ENCODE measurements around the gene MYO16. TPM values are rescaled to one million over a fixed set of nuclear protein-coding genes. Genes with fewer than 3 reads are reported as not detected.
"Not testable (repeated sequence)": the region's sequence is repeated elsewhere in the genome, so short reads cannot be mapped to it uniquely, and the experiment has no call there.

Gene MYO16
- total and polyA plus RNA-seq, 2 of the 4 experiments (the other 2 are of a cell fraction) = under 0.01 to 0.03 TPM

GRCh38 chr13:108781312-108781711, 151.9 kb downstream of the MYO16 start:
- POLR2A ChIA-PET (ENCODE audit: unreplicated experiment) = no interaction called here

GRCh38 chr13:108782480-108782879, 153.1 kb downstream of the MYO16 start:
- H3K23ac ChIP-seq (ENCODE audit: low read depth, low read length); H4K91ac ChIP-seq (ENCODE audit: insufficient read depth, low read depth, low read length); H2AK9ac ChIP-seq (replicated peaks; ENCODE audit: low read depth, low read length, poor library complexity); H3K4ac ChIP-seq (ENCODE audit: low read depth, low read length); H3K14ac ChIP-seq (replicated peaks; ENCODE audit: low read depth, low read length); H3K4me3 ChIP-seq (ENCODE audit: insufficient read depth, low read depth, low read length); H3K9me3 ChIP-seq (ENCODE audit: control insufficient read depth, insufficient read depth, low read length); H4K5ac ChIP-seq (ENCODE audit: low read depth, low read length); H3K56ac ChIP-seq (ENCODE audit: extremely low read depth, insufficient read depth, low read length); H2BK5ac ChIP-seq (ENCODE audit: low read depth, low read length, poor library complexity, severe bottlenecking); intact Hi-C loops (cut with micrococcal nuclease); H3K27ac ChIP-seq (ENCODE audit: insufficient read depth, low read length); POLR2A ChIA-PET (ENCODE audit: unreplicated experiment); in situ Hi-C loops (cut with MboI; ENCODE audit: low sequenced_read_pairs); H2AFZ ChIP-seq (replicated peaks; ENCODE audit: low read length, poor library complexity); H4K8ac ChIP-seq (ENCODE audit: low read depth in 2 of 2, low read length in 2 of 2); H4K20me1 ChIP-seq (ENCODE audit: insufficient read depth, low read length); H2BK120ac ChIP-seq (ENCODE audit: low read depth, low read length); CTCF ChIA-PET; H3K9ac ChIP-seq (ENCODE audit: low read depth, low read length); H2BK20ac ChIP-seq (ENCODE audit: low read depth, low read length); H2BK15ac ChIP-seq (ENCODE audit: low read depth, low read length); BruUV-seq (replicated peaks); ATAC-seq (ENCODE audit: low read depth); H2AK5ac ChIP-seq (ENCODE audit: low read depth, low read length); H3K9me1 ChIP-seq (ENCODE audit: insufficient read depth, low read length); H3K36me3 ChIP-seq (ENCODE audit: control insufficient read depth, insufficient read depth, low read length); dilution Hi-C loops (cut with HindIII; ENCODE audit: low sequenced_read_pairs, unreplicated experiment); DNase-seq; H3K79me1 ChIP-seq (ENCODE audit: low read depth in 1 of 2, low read length in 2 of 2); H3K4me2 ChIP-seq (ENCODE audit: low read depth, low read length); H3K18ac ChIP-seq (ENCODE audit: low read depth, low read length); H3K27me3 ChIP-seq (ENCODE audit: control insufficient read depth, insufficient read depth, low read length); H3K4me1 ChIP-seq (ENCODE audit: control insufficient read depth, insufficient read depth, low read length): not testable (repeated sequence)
- WGBS, 2 experiments (ENCODE audit: extremely low coverage in 2 of 2, insufficient read length in 1 of 2) = 60% methylated on average over 1 of the region's 2 CpGs; no CpG with 5 or more reads in 1 of the 2 experiments

More at GRCh38 chr13:108781312-108781711, 151.9 kb downstream of the MYO16 start:
- Histone ChIP-seq H4K91ac (ENCODE audit: insufficient read depth, low read depth, low read length) (no peak overlapping the region), H3K56ac (ENCODE audit: extremely low read depth, insufficient read depth, low read length) (no peak overlapping the region), H3K36me3 (ENCODE audit: control insufficient read depth, insufficient read depth, low read length) (no peaks in the 10 kb centered on the region), H3K27ac (ENCODE audit: insufficient read depth, low read length) (no peak overlapping the region), H3K27me3 (ENCODE audit: control insufficient read depth, insufficient read depth, low read length) (no peaks in the 10 kb centered on the region), H3K79me1 (ENCODE audit: low read depth in 1 of 2, low read length in 2 of 2) (no peaks in the 10 kb centered on the region), H3K4me1 (ENCODE audit: control insufficient read depth, insufficient read depth, low read length) (peaks cover 3% of the 10 kb centered on the region), H2BK5ac (ENCODE audit: low read depth, low read length, poor library complexity, severe bottlenecking) (no peak overlapping the region), H2BK15ac (ENCODE audit: low read depth, low read length) (no peak overlapping the region), H4K20me1 (ENCODE audit: insufficient read depth, low read length) (no peaks in the 10 kb centered on the region), H3K14ac (replicated peaks; ENCODE audit: low read depth, low read length) (no peak overlapping the region), H3K9me3 (ENCODE audit: control insufficient read depth, insufficient read depth, low read length) (0 out of 2 replicates have a peak, but pooled peaks cover 1% of the 10 kb centered on the region), H2AK9ac (replicated peaks; ENCODE audit: low read depth, low read length, poor library complexity) (no peak overlapping the region), H3K9ac (ENCODE audit: low read depth, low read length) (no peak overlapping the region), H3K4ac (ENCODE audit: low read depth, low read length) (no peak overlapping the region), H3K9me1 (ENCODE audit: insufficient read depth, low read length) (no peaks in the 10 kb centered on the region), H2AFZ (replicated peaks; ENCODE audit: low read length, poor library complexity) (no peak overlapping the region), H3K4me3 (ENCODE audit: insufficient read depth, low read depth, low read length) (no peak overlapping the region), H3K23ac (ENCODE audit: low read depth, low read length) (no peak overlapping the region), H2BK120ac (ENCODE audit: low read depth, low read length) (no peak overlapping the region), H2AK5ac (ENCODE audit: low read depth, low read length) (no peak overlapping the region), H4K8ac (ENCODE audit: low read depth in 2 of 2, low read length in 2 of 2) (no peak overlapping the region), H4K5ac (ENCODE audit: low read depth, low read length) (no peak overlapping the region), H2BK20ac (ENCODE audit: low read depth, low read length) (no peak overlapping the region), H3K4me2 (ENCODE audit: low read depth, low read length) (no peak overlapping the region), H3K18ac (ENCODE audit: low read depth, low read length) (no peak overlapping the region)
- DNase-seq (no peak), ATAC-seq (ENCODE audit: low read depth) (no peak)
- TF ChIP-seq SMC3 (IDR thresholded peaks at IDR 0.05; ENCODE audit: low read depth, low read length) (no peak), RCOR1 (IDR thresholded peaks at IDR 0.05; ENCODE audit: insufficient replicate concordance, low read length) (no peak), RFX5 (IDR thresholded peaks at IDR 0.05; ENCODE audit: low read depth, low read length) (no peak), CTCF (conservative IDR thresholded peaks at IDR 0.05; ENCODE audit: low read depth, low read length) (no peak)
- BruUV-seq (replicated peaks) = no TSS peak
- dilution Hi-C loops (cut with HindIII; ENCODE audit: low sequenced_read_pairs, unreplicated experiment) (no loop called here), in situ Hi-C loops (cut with MboI; ENCODE audit: low sequenced_read_pairs) (no loop called here), intact Hi-C loops (cut with micrococcal nuclease) (no loop called here)
- 52% methylated on average over 3 of the region's 4 CpGs; no CpG with 5 or more reads in 1 of the 2 experiments for WGBS, 2 experiments (ENCODE audit: extremely low coverage in 2 of 2, insufficient read length in 1 of 2)
- CTCF ChIA-PET = no interaction called here
